ENCODE measurements around the gene LTBP1. TPM values are rescaled to one million over a fixed set of nuclear protein-coding genes. Genes with fewer than 3 reads are reported as not detected.

Gene LTBP1
- total and polyA plus RNA-seq, 2 donors (not counting 1 experiment from before 2014, with no cell fraction given) = 0.69 TPM; not detected in 1

DNA sequence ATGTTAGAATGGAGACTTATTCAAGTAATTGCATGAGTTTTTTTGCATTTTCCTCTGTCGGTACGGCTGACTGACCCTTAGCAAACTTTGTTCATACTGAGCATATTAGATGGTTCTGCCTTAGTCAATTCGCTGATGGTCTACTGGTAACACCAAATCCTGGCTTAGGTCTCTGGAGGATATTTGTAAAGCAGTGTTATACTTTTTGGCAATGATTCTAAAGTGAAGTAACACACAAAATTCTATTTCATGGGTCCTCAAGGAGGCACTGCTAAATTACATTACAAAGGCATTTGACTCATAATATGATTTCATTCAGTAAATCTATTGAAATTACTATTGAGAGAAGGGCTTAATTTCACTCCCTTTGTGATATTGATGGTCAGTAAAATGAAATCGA is 282.9 kb downstream of the LTBP1 start:
- no peaks in the 10 kb centered on the region for H3K36me3 ChIP-seq (replicated peaks in 1 of 2; ENCODE audit: control extremely low read depth in 1 of 2, control insufficient read depth in 1 of 2, extremely low read depth in 1 of 2, insufficient read depth in 2 of 2, low read length in 1 of 2)
- no peak overlapping the region for H3K4me3 Mint-ChIP-seq
- H3K27ac ChIP-seq (ENCODE audit: low read length in 2 of 2) = no peak overlapping the region
- H3K4me1 ChIP-seq (ENCODE audit: control insufficient read depth in 2 of 2, insufficient read depth in 2 of 2, low read length in 2 of 2) = no peaks in the 10 kb centered on the region
- H3K9ac ChIP-seq (ENCODE audit: low read length) = no peak overlapping the region
- no peaks in the 10 kb centered on the region for H3K79me2 ChIP-seq (ENCODE audit: control insufficient read depth, insufficient read depth, low read length)
- DNase-seq = no peak
- no peak overlapping the region for H3K4me3 ChIP-seq (ENCODE audit: control extremely low read depth in 1 of 5, extremely low read depth in 1 of 5, insufficient read depth in 1 of 5, low read depth in 2 of 5, low read length in 4 of 5)
- H3K27ac Mint-ChIP-seq = no peak overlapping the region
- peaks cover 4% of the 10 kb centered on the region for H3K27me3 Mint-ChIP-seq
- H3K9me3 ChIP-seq (ENCODE audit: control extremely low read depth in 1 of 3, control insufficient read depth in 2 of 3, insufficient read depth in 1 of 3, low read length in 2 of 3) = no peaks in the 10 kb centered on the region
- H3K9me3 Mint-ChIP-seq (ENCODE audit: insufficient read depth) = no peaks in the 10 kb centered on the region
- no peak for ATAC-seq (ENCODE audit: low read depth)
- TF ChIP-seq, protein P1, sequence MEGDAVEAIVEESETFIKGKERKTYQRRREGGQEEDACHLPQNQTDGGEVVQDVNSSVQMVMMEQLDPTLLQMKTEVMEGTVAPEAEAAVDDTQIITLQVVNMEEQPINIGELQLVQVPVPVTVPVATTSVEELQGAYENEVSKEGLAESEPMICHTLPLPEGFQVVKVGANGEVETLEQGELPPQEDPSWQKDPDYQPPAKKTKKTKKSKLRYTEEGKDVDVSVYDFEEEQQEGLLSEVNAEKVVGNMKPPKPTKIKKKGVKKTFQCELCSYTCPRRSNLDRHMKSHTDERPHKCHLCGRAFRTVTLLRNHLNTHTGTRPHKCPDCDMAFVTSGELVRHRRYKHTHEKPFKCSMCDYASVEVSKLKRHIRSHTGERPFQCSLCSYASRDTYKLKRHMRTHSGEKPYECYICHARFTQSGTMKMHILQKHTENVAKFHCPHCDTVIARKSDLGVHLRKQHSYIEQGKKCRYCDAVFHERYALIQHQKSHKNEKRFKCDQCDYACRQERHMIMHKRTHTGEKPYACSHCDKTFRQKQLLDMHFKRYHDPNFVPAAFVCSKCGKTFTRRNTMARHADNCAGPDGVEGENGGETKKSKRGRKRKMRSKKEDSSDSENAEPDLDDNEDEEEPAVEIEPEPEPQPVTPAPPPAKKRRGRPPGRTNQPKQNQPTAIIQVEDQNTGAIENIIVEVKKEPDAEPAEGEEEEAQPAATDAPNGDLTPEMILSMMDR (IDR thresholded peaks at IDR 0.05) = no peak
- TF ChIP-seq EZH2 (IDR thresholded peaks at IDR 0.05; ENCODE audit: borderline replicate concordance, insufficient read depth, low read depth, low read length, poor library complexity, severe bottlenecking) = no peak
- no peaks in the 10 kb centered on the region for H3K4me1 Mint-ChIP-seq
- intact Hi-C loops (cut with micrococcal nuclease) = no loop called here
- CTCF ChIA-PET = no interaction called here
- POLR2A ChIA-PET = no interaction called here
- H3K27me3 ChIP-seq (replicated peaks in 1 of 4; ENCODE audit: control extremely low read depth in 1 of 4, control insufficient read depth in 3 of 4, insufficient read depth in 4 of 4, low read length in 3 of 4) = peaks cover 0 to 2% (median 0%) of the 10 kb centered on the region in 4 experiments
- H2AFZ ChIP-seq (ENCODE audit: insufficient read depth, low read depth, low read length, poor library complexity, severe bottlenecking) = no peak overlapping the region
- WGBS (ENCODE audit: insufficient coverage) = 100% methylated on average over 2 of the region's 4 CpGs
- H3K4me2 ChIP-seq (replicated peaks; ENCODE audit: low read depth, low read length, poor library complexity, severe bottlenecking) = no peak overlapping the region
- no peaks in the 10 kb centered on the region for H4K20me1 ChIP-seq (ENCODE audit: control insufficient read depth, insufficient read depth, low read length, poor library complexity, severe bottlenecking)

DNA sequence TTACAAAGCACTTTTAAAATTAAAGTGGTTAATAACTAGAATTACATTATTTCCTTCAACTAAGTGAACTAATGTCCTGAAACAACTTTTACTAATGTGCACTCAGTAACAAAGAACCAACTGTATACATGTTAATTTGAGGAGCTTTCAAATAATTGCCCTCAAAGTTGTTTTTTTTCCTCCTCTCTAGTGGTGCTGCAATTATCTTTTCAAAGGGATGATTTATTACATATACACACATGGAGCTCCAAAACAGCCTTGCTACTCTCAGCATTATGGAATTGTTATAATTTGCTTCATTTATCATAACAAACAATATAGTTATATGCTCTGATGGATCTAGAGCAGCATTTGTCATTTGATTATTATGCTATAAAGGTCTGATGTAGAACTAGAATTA is 283.4 kb downstream of the LTBP1 start:
- H4K20me1 ChIP-seq (ENCODE audit: control insufficient read depth, insufficient read depth, low read length, poor library complexity, severe bottlenecking) = no peaks in the 10 kb centered on the region
- no peak overlapping the region for H3K4me3 ChIP-seq (ENCODE audit: control extremely low read depth in 1 of 5, extremely low read depth in 1 of 5, insufficient read depth in 1 of 5, low read depth in 2 of 5, low read length in 4 of 5)
- peaks cover 4% of the 10 kb centered on the region for H3K27me3 Mint-ChIP-seq
- H3K4me2 ChIP-seq (replicated peaks; ENCODE audit: low read depth, low read length, poor library complexity, severe bottlenecking) = no peak overlapping the region
- H3K4me3 Mint-ChIP-seq = no peak overlapping the region
- peaks cover 0 to 2% (median 0%) of the 10 kb centered on the region in 4 experiments for H3K27me3 ChIP-seq (replicated peaks in 1 of 4; ENCODE audit: control extremely low read depth in 1 of 4, control insufficient read depth in 3 of 4, insufficient read depth in 4 of 4, low read length in 3 of 4)
- H3K4me1 ChIP-seq (ENCODE audit: control insufficient read depth in 2 of 2, insufficient read depth in 2 of 2, low read length in 2 of 2) = no peaks in the 10 kb centered on the region
- no peak for TF ChIP-seq EZH2 (IDR thresholded peaks at IDR 0.05; ENCODE audit: borderline replicate concordance, insufficient read depth, low read depth, low read length, poor library complexity, severe bottlenecking)
- TF ChIP-seq, protein P1 (IDR thresholded peaks at IDR 0.05) = no peak
- no peaks in the 10 kb centered on the region for H3K9me3 Mint-ChIP-seq (ENCODE audit: insufficient read depth)
- H3K4me1 Mint-ChIP-seq = no peaks in the 10 kb centered on the region
- no peak overlapping the region for H3K27ac Mint-ChIP-seq
- CTCF ChIA-PET = no interaction called here
- DNase-seq = no peak
- H3K36me3 ChIP-seq (replicated peaks in 1 of 2; ENCODE audit: control extremely low read depth in 1 of 2, control insufficient read depth in 1 of 2, extremely low read depth in 1 of 2, insufficient read depth in 2 of 2, low read length in 1 of 2) = no peaks in the 10 kb centered on the region
- no peak overlapping the region for H3K9ac ChIP-seq (ENCODE audit: low read length)
- intact Hi-C loops (cut with micrococcal nuclease) = no loop called here
- H3K27ac ChIP-seq (ENCODE audit: low read length in 2 of 2) = no peak overlapping the region
- H2AFZ ChIP-seq (ENCODE audit: insufficient read depth, low read depth, low read length, poor library complexity, severe bottlenecking) = no peak overlapping the region
- no peak for ATAC-seq (ENCODE audit: low read depth)
- H3K9me3 ChIP-seq (ENCODE audit: control extremely low read depth in 1 of 3, control insufficient read depth in 2 of 3, insufficient read depth in 1 of 3, low read length in 2 of 3) = no peaks in the 10 kb centered on the region
- POLR2A ChIA-PET = no interaction called here
- no peaks in the 10 kb centered on the region for H3K79me2 ChIP-seq (ENCODE audit: control insufficient read depth, insufficient read depth, low read length)
